Fibroblast of gingiva (primary cell): ENCODE results near the gene CHSY1.

Experiments used
- DNase-seq: peaks from one replicate; pipeline ENCODE4 v3.0.0-alpha.2; 2011; ENCODE audit warnings: low read depth

The CHSY1 gene

DNA sequence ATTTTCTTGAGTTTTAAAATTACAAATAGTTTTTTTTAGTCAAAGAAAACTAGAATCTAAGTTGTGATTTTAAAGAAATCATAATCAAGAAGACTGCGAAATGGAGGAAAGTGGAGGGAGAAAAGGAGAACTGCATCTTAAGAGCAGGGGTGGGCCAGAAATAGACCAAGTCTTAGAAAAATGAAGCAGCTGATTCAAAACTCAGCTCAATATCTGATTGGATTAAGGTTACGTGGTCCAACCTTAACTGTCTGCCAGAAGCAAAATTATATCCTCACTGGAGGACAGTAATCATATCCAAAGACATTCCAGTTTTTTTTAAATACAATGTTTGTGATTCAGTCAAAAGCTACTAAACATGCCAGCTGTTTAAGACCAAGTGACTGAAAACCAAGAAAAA is 41.4 kb downstream of the CHSY1 start:
- peak; percentile 27 for DNase-seq

- DNase-seq = no peak
These were observed 41.8 kb downstream of the CHSY1 start for GRCh38 chr15:101210058-101210457.

- DNase-seq = no peak
These were observed 42.5 kb downstream of the CHSY1 start for GRCh38 chr15:101209285-101209845.

DNA sequence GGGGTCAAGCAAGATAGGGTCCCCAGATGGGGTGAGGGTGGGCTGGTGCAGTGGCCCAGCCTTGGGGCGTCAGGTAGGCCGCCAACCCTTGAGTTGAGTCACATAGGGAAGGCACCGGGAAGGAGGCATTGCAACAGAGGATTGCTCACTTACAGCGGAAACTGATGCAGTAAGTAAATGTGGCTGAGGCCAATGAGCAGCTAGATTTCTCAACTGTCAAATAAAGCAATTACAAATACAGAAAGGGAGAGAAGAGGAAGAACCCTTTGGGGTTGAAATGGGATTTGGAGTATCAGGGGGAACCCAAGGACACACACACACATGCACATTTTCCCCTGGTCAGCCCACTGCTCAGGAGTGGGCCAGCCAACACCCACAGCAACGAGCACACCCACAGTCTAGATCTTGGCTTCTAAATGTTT is 44.0 kb downstream of the CHSY1 start:
- peak; percentile 84 for DNase-seq

GRCh38 chr15:101206176-101206591 is 45.7 kb downstream of the CHSY1 start:
- peak; percentile 28 for DNase-seq

DNA sequence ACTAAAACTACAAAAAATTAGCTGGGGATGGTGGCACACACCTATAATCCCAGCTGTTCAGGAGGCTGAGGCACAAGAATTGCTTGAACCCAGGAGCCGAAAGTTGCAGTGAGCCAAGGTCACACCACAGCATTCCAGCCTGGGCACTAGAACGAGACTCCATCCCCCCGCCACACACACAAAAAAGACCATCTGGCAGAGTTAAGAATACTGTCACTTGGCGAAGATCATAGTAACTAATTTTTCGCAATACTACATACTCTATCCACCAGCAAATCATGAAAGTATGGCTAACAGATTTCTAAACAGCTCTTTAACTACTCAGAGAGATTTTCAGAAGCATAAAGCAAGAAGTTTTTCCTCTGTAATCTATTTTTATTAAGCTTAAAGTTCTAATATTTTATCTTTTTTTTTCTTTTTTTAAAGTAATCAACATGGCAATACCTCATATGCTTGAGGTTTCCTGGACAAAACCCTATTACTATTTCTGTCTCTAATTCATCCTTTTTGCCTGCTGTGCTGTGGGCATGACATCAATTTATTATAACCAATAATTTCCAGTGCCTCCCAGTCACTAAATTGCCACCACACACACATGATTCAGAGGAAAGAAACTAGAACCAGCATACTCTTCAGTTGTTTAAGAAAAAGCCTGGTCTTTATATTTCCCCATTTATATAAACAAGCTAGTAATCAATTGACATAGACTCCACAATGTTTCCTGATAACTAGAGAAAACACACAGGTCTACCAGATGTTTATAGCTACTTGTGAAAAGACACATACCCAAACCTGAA is 46.9 kb downstream of the CHSY1 start:
- DNase-seq = peak; percentile 82

GRCh38 chr15:101203607-101204189 is 48.1 kb downstream of the CHSY1 start:
- DNase-seq = no peak

DNA sequence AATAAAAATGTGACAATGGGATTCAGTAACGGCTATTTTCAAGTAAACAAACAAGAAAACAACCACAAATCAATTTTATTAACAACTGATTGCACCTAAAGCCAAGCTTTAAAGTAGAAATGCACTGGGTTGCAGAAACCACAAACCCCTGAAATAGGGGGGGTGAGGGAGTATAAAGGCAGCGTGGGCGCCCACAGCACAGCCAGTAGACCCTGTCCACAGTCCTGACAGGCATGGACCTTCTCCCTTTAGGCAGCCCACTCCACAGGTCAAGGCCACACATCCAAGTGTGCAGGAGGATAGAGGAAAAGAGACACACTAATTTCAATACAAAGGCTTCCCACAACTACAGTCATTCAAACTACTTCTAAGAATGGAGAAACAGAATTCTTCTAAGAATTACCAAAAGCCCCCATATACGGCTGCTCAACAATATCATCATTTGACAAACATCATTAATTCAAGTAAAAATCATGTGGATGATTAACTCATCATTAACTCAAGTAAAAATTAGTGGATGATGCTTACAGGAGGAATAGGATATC is 48.7 kb downstream of the CHSY1 start:
- no peak for DNase-seq

DNA sequence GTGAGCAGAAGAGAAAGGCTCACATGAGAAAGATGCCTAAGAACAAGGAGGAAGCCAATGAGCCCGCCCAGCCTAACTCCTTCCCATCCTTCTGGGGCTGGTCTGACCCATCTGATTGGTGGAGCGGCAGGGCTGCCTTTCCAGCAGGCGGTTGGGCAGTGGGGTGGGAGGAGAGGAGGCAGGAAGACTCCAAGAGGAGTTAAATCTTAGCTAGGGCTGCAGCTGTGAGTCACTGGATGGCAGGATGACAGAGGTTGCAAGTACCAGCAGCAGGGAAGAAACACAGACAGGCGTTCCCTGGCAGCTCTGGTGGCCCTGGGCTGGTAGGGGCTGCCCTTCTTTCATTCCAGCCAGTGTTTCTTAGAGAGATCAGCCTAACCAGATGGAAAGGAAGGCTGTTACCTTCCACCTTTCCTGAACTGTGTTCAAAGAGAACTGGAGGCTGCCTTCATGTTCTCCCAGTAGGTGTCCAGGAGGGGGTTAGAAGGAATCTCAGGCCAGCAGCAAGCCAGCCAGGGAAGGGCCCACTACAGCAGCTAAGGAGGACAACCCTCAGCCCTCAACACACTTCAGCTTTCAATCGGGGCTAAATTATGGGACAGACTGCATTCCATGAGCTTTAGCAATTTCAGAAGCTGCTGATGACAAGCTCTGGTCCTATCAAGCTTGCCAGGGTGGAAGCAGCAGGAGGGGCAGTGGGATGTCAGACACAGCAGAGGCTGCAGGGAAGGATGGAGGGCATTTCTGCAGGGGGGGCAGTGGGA is 50.3 kb downstream of the CHSY1 start:
- peak; percentile 98 for DNase-seq

DNA sequence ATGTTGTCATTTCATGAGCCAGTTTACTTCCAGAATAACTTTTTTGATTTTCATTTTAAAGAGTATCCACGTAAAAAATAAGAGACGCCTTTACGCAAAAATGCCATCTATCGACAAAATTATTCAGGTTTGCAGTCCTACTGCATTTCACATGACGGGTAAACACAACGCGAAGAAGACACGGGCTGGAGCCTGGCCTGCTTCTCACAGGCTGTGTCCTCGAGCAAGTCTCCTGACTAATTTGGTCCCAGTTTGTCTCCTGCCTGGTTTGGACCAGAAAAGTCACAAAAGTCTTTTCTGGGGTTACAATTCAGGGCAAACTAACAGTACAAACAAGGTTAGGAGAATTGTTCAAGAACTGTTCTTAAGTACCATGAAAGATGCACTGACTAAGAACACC is 51.7 kb downstream of the CHSY1 start:
- no peak for DNase-seq

GRCh38 chr15:101198800-101199199 is 53.0 kb downstream of the CHSY1 start:
- DNase-seq = peak; percentile 57

GRCh38 chr15:101198031-101198575 is 53.7 kb downstream of the CHSY1 start:
- no peak for DNase-seq

DNA sequence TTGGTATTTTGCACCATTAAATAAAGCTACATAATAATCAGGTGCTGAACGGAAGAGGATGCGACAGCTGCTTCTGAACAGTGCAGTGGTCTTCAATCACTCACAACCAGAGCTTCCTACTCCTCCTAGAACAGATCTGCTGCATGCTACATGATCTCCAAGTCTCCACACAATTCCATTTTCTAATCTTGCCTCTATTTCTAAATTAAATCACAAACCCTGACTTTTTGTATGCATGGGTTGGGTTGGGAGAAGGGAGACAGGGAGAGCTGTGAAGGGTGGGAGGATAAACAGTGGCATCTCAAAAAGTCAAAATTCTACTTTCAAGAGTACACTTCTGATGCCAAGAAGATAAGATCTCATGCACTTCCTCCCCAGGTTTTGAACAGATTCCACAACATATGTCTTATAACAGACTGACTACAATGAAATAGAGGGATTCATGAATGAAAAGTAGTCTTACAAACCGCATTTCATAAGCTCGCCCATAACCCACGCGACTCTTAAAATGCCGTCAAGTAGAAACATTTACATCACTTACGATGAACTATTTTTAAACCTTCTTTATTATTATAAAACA is 57.2 kb downstream of the CHSY1 start:
- DNase-seq = no peak

- DNase-seq = peak; percentile 55
These were observed 57.9 kb downstream of the CHSY1 start for GRCh38 chr15:101193806-101194545.

- DNase-seq = peak; percentile 77
These were observed 58.7 kb downstream of the CHSY1 start for GRCh38 chr15:101193120-101193644.

DNA sequence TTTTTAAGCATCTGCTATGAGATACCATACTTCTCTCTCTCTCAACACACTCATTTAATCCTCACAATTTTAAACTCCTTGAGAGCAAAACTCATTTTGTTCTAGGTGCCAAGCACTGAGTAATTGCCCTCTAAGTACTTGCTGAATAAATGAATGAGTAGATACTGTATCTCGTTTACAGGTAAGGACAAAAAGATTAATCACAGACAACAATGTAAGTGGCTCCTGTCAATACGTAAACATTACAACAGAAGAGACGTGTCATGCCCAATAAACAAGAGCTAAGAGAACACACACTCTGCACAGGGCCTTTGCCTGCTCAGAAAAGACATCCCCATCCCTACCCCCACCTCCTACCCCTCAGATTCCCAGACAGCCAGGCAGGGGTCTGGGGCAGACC is 59.8 kb downstream of the CHSY1 start:
- DNase-seq = no peak

DNA sequence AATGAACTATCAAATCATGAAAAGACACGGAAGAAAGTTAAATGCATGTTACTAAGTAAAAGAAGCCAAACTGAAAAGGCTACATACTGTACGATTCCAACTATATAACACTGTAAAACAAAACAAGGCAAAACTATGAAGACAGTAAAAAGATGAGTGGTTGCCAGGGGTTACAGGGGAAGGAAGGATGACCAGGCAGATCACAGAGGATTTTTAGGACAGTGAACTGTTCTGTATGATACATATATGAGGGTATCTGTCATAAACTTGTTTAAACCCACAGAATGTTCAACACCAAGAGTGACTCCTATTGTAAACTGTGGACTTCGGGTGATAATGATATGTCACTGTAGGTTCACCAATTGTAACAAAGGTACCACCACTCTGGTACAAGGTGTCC is 60.6 kb downstream of the CHSY1 start:
- no peak for DNase-seq

GRCh38 chr15:101190092-101190595 is 61.7 kb downstream of the CHSY1 start:
- no peak for DNase-seq

- DNase-seq = no peak
These were observed 62.3 kb downstream of the CHSY1 start for GRCh38 chr15:101189409-101190091.
